NCI-H345 treated with DMSO at 0.1 percent for 48 hours (cell line): Measurements from ENCODE around the gene GSK3A.

Experiments
- DNase-seq: peaks from one replicate; lab custom pipeline; 2025; ENCODE audit not compliant: unreplicated experiment; lab: John Stamatoyannopoulos, UW

The GSK3A gene

GRCh38 chr19:42229301-42229854 lies 13.0 kb downstream of the GSK3A start:
- DNase-seq = no peak

DNA sequence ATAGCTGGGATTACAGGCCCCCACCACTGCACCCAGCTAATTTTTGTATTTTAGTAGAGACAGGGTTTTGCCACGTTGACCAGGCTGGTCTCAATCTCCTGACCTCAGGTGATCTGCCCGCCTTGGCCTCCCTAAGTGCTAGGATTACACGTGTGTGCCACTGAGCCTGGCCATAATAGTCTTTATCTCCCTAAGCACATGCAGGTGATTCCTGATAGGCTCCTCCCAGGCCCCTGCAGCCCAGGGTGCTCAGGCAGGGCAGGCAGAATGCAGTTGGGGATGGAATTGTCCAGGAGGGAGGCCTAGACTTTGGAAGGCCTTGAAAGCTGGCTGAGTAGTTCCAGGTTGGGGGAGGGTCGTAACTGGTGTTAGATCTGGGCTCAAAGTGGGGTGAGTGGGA lies 13.8 kb downstream of the GSK3A start:
- DNase-seq = no peak

GRCh38 chr19:42226886-42227285 lies 15.5 kb downstream of the GSK3A start:
- DNase-seq = no peak

DNA sequence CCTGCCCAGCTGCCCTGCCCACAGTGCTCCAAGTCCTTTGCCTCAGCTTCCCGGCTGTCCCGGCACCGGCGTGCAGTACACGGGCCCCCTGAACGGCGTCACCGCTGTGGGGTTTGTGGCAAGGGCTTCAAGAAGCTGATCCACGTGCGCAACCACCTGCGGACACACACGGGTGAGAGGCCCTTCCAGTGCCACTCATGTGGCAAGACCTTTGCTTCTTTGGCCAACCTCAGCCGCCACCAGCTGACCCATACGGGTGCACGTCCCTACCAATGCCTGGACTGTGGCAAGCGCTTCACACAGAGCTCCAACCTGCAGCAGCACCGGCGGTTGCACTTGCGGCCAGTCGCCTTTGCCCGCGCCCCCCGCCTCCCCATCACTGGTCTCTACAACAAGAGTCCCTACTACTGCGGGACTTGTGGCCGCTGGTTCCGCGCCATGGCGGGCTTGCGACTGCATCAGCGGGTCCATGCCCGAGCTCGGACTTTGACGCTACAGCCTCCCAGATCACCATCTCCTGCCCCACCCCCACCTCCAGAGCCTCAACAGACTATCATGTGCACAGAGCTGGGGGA lies 16.6 kb downstream of the GSK3A start:
- DNase-seq = no peak

- no peak for DNase-seq
Measured at GRCh38 chr19:42224940-42225717, 17.3 kb downstream of the GSK3A start.

DNA sequence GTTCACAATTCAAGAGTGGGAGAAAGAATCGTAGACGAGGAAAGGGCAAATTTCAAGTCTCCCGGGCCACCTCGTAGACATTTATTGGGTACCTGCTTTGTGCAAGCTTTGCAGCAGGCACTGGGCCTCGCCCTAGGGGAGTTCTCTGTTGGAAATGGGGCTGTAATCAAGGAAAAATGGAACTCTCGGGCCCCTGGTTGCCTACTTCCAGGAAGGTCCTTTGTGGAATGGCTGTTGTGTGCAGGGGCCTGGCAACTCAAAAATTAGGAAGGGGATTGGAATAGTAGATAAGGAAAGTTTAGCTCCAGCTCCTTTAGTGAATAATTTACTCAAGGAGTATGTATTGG lies 21.7 kb downstream of the GSK3A start:
- no peak for DNase-seq

DNA sequence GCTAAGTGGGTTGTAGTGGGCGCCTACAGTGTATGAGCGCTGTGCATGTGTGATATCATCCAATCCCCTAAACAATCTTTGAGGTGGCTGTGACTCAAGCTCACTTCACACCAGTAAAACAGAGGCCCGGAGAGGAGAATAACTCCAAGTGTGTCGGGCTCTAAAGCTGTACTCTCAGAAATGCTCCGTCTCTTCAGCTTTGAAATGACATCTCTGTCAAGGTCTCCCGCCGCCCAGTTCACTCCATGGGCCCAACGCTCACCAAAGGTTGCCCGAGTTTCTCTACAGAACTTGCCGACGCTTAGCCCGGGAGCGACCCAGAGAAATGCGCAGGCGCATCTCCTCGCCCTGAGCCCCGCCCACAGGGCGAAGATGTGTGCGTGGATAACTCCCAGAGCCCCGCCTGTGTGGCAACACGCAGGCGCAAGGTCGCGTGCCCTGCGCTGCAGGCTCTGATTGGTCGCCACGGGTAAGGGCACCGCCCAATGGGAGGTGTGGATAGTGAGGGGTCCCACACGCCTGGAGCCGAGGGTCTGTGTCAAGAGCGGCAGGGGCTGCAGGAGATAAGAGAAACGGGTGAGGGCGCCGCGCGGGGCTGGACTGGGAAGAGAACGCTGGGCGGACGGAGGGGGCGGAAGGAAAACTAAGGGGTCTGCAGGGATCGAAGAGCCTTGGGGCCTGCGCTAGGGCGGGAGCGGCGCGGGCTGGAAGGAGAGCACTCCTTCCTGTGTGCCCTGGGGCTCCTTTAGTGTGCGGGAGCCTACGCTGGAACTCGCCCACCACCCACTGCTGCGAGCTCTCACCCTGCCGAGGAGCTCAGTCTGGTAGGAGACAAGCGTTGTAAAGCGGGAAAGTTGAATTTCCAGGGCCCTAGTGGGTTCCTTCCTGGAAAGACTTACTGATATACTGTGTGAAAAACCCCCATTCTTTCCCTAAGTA lies 22.3 kb downstream of the GSK3A start, which contains the start of gene ZNF526:
ZNF526 (plus strand) TSS at position 501 of the 939 bp plus-strand sequence. CDS start 4,092 bp downstream, outside the sequence.
- DNase-seq = peak; percentile 73

DNA sequence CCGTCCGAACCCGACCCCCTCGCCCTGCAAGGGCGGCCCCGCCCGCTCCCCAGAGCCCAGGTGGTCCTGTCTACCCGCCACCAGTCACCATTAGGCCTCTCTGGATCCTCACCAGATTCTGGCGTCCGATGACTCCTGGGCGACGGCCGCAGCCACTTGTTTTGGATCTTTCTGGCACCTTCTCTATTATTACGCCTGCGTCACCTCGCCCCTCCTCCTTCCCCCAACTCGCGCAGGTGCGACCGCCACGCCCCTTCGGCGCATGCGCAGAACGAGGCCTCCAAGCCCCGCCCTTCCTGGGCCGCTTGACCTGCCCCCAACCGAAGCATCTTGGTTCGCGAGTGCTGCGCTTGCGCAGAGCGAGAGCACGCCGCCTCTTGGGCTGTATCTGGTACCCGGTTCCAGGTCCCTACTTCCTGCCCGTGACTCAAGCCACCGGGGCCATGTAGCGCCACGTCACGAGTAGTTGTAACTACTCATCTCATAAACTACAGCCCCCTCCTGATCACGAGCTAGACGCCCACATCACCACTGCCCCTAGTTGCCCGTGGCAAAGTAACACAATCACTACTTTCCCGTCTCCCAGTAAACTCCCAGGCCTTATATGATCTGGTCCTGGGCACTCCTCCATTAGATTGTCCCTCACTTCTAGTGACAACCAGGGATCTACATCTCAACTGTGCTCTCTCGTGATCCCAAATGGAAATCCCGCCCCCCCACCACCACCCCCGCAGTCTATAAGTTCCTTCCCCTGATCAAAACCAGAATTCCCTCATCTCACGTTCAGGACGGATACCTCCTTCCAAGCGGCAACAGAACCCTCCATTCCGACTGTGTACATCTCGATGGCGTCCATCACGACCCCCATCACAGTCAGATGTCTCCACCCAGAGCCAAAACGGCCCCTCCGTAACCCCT lies 24.6 kb downstream of the GSK3A start, which contains the start of gene DEDD2:
DEDD2 (minus strand) TSS at position 158 of the 918 bp plus-strand sequence. CDS start 670 bp downstream, outside the sequence.
- peak; percentile 78 for DNase-seq

- no peak for DNase-seq
Measured at GRCh38 chr19:42216653-42217519, 25.5 kb downstream of the GSK3A start.

DNA sequence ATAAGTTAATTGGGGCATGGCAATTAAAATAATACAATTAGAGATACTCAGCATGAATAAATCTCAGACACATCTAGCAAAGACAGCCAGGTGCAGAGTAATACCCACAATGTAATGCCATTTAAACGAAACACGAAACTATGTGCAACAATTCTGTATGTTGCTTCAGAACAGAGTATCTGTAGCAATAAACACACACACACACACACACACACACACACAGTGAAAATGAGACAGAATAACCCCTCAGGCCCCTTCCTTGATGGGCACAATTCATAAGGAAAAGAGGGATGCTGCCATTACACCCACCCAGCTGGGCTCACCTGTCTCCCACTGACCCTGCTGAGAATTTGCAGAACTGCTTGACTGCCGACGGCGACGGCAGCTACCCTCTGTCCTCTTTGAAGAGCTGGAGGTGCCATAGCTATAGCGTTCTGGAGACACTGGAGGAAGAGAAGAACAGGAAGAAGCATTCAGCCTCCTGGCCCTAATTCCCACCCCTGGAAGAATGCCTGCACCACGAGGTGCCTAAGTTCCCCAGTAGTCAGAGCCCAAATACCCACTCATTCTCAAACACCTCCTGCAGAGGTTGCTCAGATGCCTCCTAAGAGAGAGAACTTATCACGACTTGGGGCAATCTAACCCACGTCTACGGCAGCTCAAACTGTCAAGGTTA lies 27.5 kb downstream of the GSK3A start:
- DNase-seq = no peak

GRCh38 chr19:42212886-42213285 lies 29.5 kb downstream of the GSK3A start:
- DNase-seq = no peak

GRCh38 chr19:42208612-42209011 lies 33.8 kb downstream of the GSK3A start:
- no peak for DNase-seq

- DNase-seq = no peak
Measured at GRCh38 chr19:42207767-42208271, 34.6 kb downstream of the GSK3A start.

DNA sequence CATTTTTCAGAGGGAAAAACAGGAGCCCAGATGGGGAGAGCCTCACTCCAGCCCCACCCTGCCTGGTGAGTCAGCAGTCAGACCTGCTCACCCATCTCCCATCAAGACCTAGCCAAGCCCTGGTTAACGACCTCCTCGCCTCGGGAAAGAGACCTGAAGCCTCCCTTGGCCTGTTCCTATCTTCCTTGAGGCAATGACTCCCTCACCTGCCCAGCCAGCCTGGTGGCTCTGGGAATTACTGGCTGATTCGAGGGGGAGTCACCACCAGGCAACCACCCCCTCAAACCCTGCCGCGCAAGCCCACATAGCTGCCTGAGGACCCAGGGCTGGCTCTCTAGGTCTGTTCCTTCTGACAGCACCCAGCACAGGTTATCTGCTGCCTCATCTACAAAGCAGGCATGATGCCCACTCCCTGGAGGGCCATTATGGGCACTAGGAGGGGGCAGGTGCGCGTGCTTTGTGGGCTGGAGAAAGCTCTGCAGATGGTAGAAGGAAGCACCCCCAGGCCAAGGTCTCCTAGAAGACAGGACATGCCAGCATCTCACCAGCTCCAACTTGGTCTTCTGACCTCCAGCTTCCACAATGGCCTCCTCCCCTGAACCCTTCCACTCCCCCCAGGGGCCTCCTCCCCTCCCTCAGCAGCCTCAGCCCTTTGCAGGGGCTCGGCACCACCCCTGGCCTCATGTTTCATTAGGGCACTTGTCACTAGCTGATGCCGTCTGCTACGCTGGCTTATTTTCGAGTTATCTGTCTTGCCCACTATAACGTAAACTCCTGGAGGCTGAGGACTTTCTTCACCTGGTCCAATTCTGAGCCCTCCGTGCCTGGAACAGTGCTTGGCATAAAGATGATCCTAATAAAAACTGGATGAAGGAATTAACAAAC lies 35.3 kb downstream of the GSK3A start:
- DNase-seq = no peak

DNA sequence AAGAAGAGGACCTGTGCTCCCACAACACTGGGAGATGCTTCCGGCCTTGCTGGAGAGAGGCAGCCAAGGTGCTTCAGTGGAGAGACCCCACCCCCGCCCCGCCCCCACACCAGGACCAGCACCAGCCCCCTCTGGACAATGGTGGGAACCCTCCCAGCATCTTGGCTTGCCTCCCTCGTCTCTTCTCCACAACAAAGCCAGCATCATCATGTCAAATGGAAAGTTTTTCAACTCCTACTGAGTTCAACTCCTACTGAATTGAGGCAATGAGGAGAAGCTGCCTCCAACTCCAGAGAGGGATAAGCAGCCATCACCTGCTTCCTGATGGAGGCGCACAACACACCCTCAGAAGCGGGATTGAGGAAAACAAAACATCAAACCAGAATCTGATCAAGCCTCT lies 37.7 kb downstream of the GSK3A start:
- DNase-seq = no peak

- DNase-seq = no peak
Measured at GRCh38 chr19:42203700-42204099, 38.7 kb downstream of the GSK3A start.

DNA sequence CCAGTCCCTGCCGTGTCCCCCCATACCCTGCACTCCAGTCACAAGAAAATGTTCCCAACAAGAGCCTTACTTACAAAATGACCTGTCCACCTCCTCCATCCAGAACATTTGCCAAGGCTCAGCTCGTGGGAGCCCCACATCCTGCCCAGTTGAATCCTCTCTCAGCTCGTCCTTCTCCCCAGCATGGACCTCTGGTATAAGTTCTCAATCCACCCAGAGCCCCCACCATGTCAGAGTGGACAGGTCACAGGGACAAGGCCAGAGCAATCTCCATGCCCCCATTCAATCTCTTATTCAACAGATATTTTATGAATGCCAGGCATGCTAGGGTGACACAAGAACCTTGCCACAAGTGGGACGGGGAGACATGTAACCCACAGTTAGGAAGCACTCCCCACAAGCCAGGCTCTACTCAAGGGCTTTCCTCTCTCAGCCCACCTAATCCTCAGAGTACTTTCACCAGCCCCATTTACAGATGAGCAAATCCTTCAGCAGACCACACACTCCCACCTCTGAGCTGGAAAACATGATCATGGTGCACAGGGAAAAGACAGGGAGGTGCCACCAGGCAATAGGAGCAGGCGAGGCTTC lies 40.0 kb downstream of the GSK3A start:
- DNase-seq = no peak
